ENCODE results near the gene PCGF2. TPM values are rescaled to one million over a fixed set of nuclear protein-coding genes. Genes with fewer than 3 reads are reported as not detected.
A peak's percentile ranks its signal among the peaks of the same experiment; 100 is the strongest.
"Not testable (repeated sequence)": the region's sequence is repeated elsewhere in the genome, so short reads cannot be mapped to it uniquely, and the experiment has no call there.

The PCGF2 gene
- total RNA-seq, 1 donor from 2014 or later, result 79.4 TPM

DNA sequence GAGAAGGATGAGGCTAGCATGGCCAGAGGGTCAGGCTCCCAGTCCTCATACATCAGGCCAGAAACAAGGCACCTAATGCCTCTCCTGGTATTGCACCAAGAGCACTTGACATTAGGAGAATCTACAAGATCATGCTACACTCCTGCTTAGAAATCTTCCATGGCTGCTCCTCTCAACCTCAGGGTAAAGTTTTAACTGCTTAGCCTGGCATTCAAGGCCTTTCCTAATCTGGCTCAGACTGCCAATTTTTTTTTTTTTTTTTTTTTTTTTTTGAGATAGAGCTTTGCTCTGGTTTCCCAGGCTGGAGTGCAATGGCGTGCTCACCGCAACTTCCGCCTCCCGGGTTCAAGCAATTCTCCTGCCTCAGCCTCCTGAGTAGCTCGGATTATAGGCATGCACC, 43.0 kb upstream of the PCGF2 start:
- Mint-ChIP-seq H3K9me3 (ENCODE audit: unreplicated experiment) (no peaks in the 10 kb centered on the region), H3K36me3 (ENCODE audit: low read depth, unreplicated experiment) (no peaks in the 10 kb centered on the region), H3K27ac (ENCODE audit: unreplicated experiment) (peak overlapping the region; percentile 93), H3K27me3 (ENCODE audit: unreplicated experiment) (no peaks in the 10 kb centered on the region), H3K4me1 (ENCODE audit: unreplicated experiment) (peaks cover 26% of the 10 kb centered on the region), H3K4me3 (ENCODE audit: unreplicated experiment) (no peak overlapping the region)
- DNase-seq (ENCODE audit: low spot score), result no peak
- TF ChIP-seq, protein P1, sequence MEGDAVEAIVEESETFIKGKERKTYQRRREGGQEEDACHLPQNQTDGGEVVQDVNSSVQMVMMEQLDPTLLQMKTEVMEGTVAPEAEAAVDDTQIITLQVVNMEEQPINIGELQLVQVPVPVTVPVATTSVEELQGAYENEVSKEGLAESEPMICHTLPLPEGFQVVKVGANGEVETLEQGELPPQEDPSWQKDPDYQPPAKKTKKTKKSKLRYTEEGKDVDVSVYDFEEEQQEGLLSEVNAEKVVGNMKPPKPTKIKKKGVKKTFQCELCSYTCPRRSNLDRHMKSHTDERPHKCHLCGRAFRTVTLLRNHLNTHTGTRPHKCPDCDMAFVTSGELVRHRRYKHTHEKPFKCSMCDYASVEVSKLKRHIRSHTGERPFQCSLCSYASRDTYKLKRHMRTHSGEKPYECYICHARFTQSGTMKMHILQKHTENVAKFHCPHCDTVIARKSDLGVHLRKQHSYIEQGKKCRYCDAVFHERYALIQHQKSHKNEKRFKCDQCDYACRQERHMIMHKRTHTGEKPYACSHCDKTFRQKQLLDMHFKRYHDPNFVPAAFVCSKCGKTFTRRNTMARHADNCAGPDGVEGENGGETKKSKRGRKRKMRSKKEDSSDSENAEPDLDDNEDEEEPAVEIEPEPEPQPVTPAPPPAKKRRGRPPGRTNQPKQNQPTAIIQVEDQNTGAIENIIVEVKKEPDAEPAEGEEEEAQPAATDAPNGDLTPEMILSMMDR (IDR thresholded peaks at IDR 0.05; ENCODE audit: unreplicated experiment), result no peak

DNA sequence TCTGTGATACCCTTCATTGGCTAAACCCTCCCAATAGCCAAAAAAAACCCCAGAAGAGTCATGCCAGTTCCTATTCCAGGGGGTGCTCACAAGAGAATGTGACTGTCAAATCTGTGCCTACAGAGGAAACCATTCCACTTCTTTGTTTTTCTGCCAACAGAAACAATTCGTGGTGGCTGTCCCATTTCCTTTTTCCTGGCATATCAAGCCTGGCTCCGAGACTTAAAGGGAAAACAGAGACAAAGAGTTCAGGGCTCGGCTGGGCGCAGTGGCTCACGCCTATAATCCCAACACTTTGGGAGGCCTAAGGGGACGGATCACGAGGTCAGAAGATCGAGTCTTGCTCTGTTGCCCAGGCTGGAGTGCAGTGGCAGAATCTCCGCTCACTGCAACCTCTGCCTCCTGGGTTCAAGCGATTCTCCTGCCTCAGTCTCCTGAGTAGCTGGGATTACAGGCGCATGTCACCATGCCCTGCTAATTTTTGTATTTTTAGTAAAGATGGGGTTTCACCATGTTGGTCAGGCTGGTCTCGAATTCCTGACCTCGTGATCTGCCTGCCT, 42.1 kb upstream of the PCGF2 start:
- peaks cover 30% of the 10 kb centered on the region for H3K4me1 Mint-ChIP-seq (ENCODE audit: unreplicated experiment)
- peak; percentile 34 for DNase-seq (ENCODE audit: low spot score)
- H3K27ac Mint-ChIP-seq (ENCODE audit: unreplicated experiment), result peak overlapping the region; percentile 93
- not testable (repeated sequence) for H3K27me3 Mint-ChIP-seq (ENCODE audit: unreplicated experiment); H3K9me3 Mint-ChIP-seq (ENCODE audit: unreplicated experiment); H3K36me3 Mint-ChIP-seq (ENCODE audit: low read depth, unreplicated experiment)
- H3K4me3 Mint-ChIP-seq (ENCODE audit: unreplicated experiment), result peak overlapping the region; percentile 71

DNA sequence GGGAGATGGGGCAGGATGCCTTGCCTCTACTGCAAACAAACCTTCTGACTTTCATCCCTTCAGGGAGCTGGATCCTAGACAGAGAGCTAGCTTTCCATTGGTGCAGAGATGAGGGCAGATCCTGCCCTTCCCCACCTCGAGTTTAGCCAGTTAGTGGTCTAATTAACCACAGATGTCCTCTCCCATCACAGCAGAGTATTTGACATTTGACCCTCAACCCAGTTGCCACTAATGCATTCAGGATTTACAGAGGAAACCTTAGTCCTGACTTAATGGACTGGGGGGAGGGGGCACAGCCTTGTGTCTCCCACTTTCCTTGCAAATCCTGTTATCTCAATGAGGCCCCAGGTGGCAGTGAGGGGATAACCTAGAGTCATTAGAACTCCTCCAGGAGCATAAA, 41.0 kb upstream of the PCGF2 start:
- H3K36me3 Mint-ChIP-seq (ENCODE audit: low read depth, unreplicated experiment), result peaks cover 15% of the 10 kb centered on the region
- peak overlapping the region; percentile 93 for H3K27ac Mint-ChIP-seq (ENCODE audit: unreplicated experiment)
- TF ChIP-seq, protein P1 (IDR thresholded peaks at IDR 0.05; ENCODE audit: unreplicated experiment), result no peak
- H3K9me3 Mint-ChIP-seq (ENCODE audit: unreplicated experiment), result no peaks in the 10 kb centered on the region
- DNase-seq (ENCODE audit: low spot score), result no peak
- H3K4me1 Mint-ChIP-seq (ENCODE audit: unreplicated experiment), result peaks cover 34% of the 10 kb centered on the region
- peak overlapping the region; percentile 47 for H3K4me3 Mint-ChIP-seq (ENCODE audit: unreplicated experiment)
- H3K27me3 Mint-ChIP-seq (ENCODE audit: unreplicated experiment), result no peaks in the 10 kb centered on the region

DNA sequence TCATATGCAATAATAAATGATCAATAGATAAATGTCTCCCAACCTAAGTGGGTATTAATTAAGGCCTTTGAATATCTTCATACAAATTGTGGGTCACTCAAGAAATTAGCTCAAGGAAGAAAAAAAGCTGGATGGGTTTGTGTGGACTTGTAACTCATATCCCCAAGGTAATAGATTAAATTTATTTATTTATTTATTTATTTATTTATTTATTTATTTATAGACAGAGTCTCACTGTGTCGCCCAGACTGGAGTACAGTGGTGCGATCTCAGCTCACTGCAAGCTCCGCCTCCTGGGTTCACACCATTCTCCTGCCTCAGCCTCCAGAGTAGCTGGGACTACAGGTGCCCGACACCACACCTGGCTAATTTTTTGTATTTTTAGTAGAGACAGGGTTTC, 39.9 kb upstream of the PCGF2 start:
- H3K27me3 Mint-ChIP-seq (ENCODE audit: unreplicated experiment); DNase-seq (ENCODE audit: low spot score); H3K4me3 Mint-ChIP-seq (ENCODE audit: unreplicated experiment); H3K27ac Mint-ChIP-seq (ENCODE audit: unreplicated experiment); H3K9me3 Mint-ChIP-seq (ENCODE audit: unreplicated experiment): not testable (repeated sequence)
- H3K36me3 Mint-ChIP-seq (ENCODE audit: low read depth, unreplicated experiment), result peaks cover 15% of the 10 kb centered on the region
- peaks cover 34% of the 10 kb centered on the region for H3K4me1 Mint-ChIP-seq (ENCODE audit: unreplicated experiment)

DNA sequence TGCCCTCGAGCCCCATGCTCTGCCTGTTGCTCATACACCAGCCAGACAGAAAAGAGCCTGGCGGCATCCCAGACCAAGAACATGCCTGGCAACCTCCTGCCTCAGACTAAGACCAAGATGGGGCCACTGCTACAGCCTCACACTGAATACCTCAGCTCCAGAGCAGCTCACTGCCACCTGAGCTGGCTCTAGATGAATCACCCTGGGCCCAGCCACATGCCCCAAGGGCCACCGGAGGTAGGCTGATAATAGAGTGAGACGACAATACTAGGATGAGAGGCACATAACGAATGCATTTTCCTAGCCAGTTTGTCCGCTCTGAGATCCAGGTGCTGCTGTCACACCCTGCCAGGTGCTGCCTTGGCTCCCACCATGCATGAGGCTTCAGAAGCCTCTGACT, 38.2 kb upstream of the PCGF2 start:
- peaks cover 15% of the 10 kb centered on the region for H3K36me3 Mint-ChIP-seq (ENCODE audit: low read depth, unreplicated experiment)
- no peak overlapping the region for H3K4me3 Mint-ChIP-seq (ENCODE audit: unreplicated experiment)
- peaks cover 31% of the 10 kb centered on the region for H3K4me1 Mint-ChIP-seq (ENCODE audit: unreplicated experiment)
- TF ChIP-seq, protein P1 (IDR thresholded peaks at IDR 0.05; ENCODE audit: unreplicated experiment), result no peak
- no peaks in the 10 kb centered on the region for H3K27me3 Mint-ChIP-seq (ENCODE audit: unreplicated experiment)
- H3K27ac Mint-ChIP-seq (ENCODE audit: unreplicated experiment), result no peak overlapping the region
- DNase-seq (ENCODE audit: low spot score), result no peak
- H3K9me3 Mint-ChIP-seq (ENCODE audit: unreplicated experiment), result no peaks in the 10 kb centered on the region

DNA sequence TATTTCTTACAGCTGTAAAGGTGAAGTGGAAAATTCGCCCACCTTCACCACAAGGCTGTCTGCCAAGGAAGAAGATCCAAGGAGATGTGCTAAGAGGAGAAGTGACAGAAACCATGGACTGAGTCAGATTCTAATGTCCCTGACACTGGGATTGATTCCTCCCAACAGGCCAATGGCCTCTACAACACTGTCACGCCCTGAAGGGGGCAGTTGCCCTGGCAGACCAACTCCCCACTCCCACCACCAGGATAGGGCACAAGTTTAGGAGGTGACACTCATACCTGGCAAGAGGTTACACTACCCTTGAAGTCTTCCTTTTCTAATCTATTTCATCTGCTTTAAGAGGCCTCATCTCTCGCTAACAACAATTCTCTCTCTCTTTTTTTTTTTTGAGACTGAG, 35.1 kb upstream of the PCGF2 start:
- Mint-ChIP-seq H3K9me3 (ENCODE audit: unreplicated experiment) (no peaks in the 10 kb centered on the region), H3K36me3 (ENCODE audit: low read depth, unreplicated experiment) (peaks cover 43% of the 10 kb centered on the region), H3K27ac (ENCODE audit: unreplicated experiment) (no peak overlapping the region), H3K4me1 (ENCODE audit: unreplicated experiment) (peaks cover 10% of the 10 kb centered on the region), H3K27me3 (ENCODE audit: unreplicated experiment) (peaks cover 4% of the 10 kb centered on the region), H3K4me3 (ENCODE audit: unreplicated experiment) (no peak overlapping the region)
- TF ChIP-seq, protein P1 (IDR thresholded peaks at IDR 0.05; ENCODE audit: unreplicated experiment), result no peak
- no peak for DNase-seq (ENCODE audit: low spot score)

All from endothelial cell (in vitro differentiated cells).